ENCODE results near the gene RASAL1. TPM values are rescaled to one million over a fixed set of nuclear protein-coding genes. Genes with fewer than 3 reads are reported as not detected.

The RASAL1 gene
- total RNA-seq, 4 donors from 2014 or later, result 0.85 to 4.4 (median 3.9) TPM

DNA sequence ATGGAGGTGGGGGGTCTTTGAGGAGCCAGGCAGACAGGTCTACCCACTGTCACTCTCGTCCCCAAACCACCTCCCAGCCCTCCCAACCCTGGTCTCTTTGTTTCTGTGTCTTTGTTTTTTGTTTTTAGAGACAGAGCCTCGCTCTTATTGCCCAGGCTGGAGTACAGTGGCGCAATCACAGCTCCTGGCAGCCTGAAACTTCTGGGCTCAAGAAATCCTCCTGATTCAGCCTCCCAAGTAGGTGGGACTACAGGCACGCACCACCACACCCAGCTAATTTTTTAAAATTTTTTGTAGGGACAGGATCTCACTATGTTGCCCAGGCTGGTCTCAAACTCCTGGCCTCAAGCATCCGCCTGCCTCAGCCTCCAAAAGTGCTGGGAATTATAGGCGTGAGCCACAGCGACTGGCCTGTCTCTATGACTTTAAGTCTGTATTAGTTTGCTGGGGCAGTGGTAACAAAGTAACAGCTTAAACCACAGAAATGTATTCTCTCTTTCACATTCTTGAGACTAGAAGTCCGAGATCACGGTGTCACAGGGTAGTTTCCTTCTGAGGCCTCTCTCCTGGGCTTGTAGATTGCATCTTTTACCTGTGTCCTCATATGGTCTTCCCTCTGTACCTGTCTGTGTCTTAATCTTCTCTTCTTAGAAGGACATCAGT is 52.9 kb downstream of the RASAL1 start:
- H3K27me3 ChIP-seq, result no peaks in the 10 kb centered on the region
- no peak overlapping the region for H3K27ac ChIP-seq

GRCh38 chr12:113081873-113082272 is 53.7 kb downstream of the RASAL1 start:
- no peaks in the 10 kb centered on the region for H3K27me3 ChIP-seq
- H3K9me3 ChIP-seq, result no peaks in the 10 kb centered on the region
- no peak overlapping the region for H3K4me3 ChIP-seq
- H3K4me1 ChIP-seq, result peaks cover 0 to 17% (median 8%) of the 10 kb centered on the region in 4 donors
- no peaks in the 10 kb centered on the region for H3K36me3 ChIP-seq
- DNase-seq, result no peak
- TF ChIP-seq CTCF (IDR thresholded peaks at IDR 0.05) (no peak), POLR2A (IDR thresholded peaks at IDR 0.05) (no peak)
- H3K27ac ChIP-seq, result peak overlapping the region in 1 of 4 donors; percentile 19

More for the DNA sequence above, 52.9 kb downstream of the RASAL1 start:
- H3K4me1 ChIP-seq, result peaks cover 0 to 25% (median 12%) of the 10 kb centered on the region in 4 donors
- no peak for DNase-seq
- no peaks in the 10 kb centered on the region for H3K9me3 ChIP-seq
- TF ChIP-seq POLR2A (IDR thresholded peaks at IDR 0.05) (no peak), CTCF (IDR thresholded peaks at IDR 0.05) (no peak)
- no peak overlapping the region for H3K4me3 ChIP-seq
- no peaks in the 10 kb centered on the region for H3K36me3 ChIP-seq

- no peak overlapping the region for H3K27ac ChIP-seq
- H3K36me3 ChIP-seq, result no peaks in the 10 kb centered on the region
- H3K4me1 ChIP-seq, result peaks cover 0 to 9% (median 0%) of the 10 kb centered on the region in 4 donors
- no peaks in the 10 kb centered on the region for H3K9me3 ChIP-seq
- no peaks in the 10 kb centered on the region for H3K27me3 ChIP-seq
- TF ChIP-seq POLR2A (IDR thresholded peaks at IDR 0.05) (no peak), CTCF (IDR thresholded peaks at IDR 0.05) (no peak)
- peak in 1 of 3 donors; percentile 27 for DNase-seq
- H3K4me3 ChIP-seq, result no peak overlapping the region
These were observed 57.7 kb downstream of the RASAL1 start for GRCh38 chr12:113077859-113078255.

- Histone ChIP-seq H3K9me3 (no peaks in the 10 kb centered on the region), H3K4me1 (peaks cover 0 to 9% (median 0%) of the 10 kb centered on the region in 4 donors), H3K4me3 (no peak overlapping the region), H3K27me3 (no peaks in the 10 kb centered on the region), H3K36me3 (no peaks in the 10 kb centered on the region), H3K27ac (no peak overlapping the region)
- DNase-seq, result peak in 1 of 3 donors; percentile 25
- TF ChIP-seq POLR2A (IDR thresholded peaks at IDR 0.05) (no peak), CTCF (IDR thresholded peaks at IDR 0.05) (no peak)
These were observed 58.3 kb downstream of the RASAL1 start for GRCh38 chr12:113077057-113077858.

- H3K27ac ChIP-seq, result peak overlapping the region in 1 of 4 donors; percentile 74
- no peaks in the 10 kb centered on the region for H3K36me3 ChIP-seq
- H3K9me3 ChIP-seq, result no peaks in the 10 kb centered on the region
- no peak overlapping the region for H3K4me3 ChIP-seq
- H3K27me3 ChIP-seq, result no peaks in the 10 kb centered on the region
- H3K4me1 ChIP-seq, result peaks cover 0 to 14% (median 8%) of the 10 kb centered on the region in 4 donors
- TF ChIP-seq POLR2A (IDR thresholded peaks at IDR 0.05) (no peak), CTCF (IDR thresholded peaks at IDR 0.05) (no peak)
- peak; percentile 30 to 81 (median 81) for DNase-seq
These were observed 60.4 kb downstream of the RASAL1 start for GRCh38 chr12:113075137-113075683.

Data from Peyer's patch (tissue), 4 donors.